Kidney tubule cell (primary cell): ENCODE measurements around the gene C3orf49.

Source experiments
- DNase-seq: peaks from one replicate; pipeline ENCODE4 v3.0.0-alpha.2; 2018; ENCODE audit warnings: low spot score

The C3orf49 gene

GRCh38 chr3:63851287-63851686 lies 32.2 kb downstream of the C3orf49 start:
- no peak for DNase-seq

- no peak for DNase-seq
Measured at GRCh38 chr3:63853106-63853505, 34.0 kb downstream of the C3orf49 start.

- DNase-seq, result no peak
Measured at GRCh38 chr3:63855333-63855940, 36.3 kb downstream of the C3orf49 start.

GRCh38 chr3:63857311-63857710 lies 38.2 kb downstream of the C3orf49 start:
- DNase-seq, result peak; percentile 54

- no peak for DNase-seq
Measured at GRCh38 chr3:63860776-63861175, 41.7 kb downstream of the C3orf49 start.

GRCh38 chr3:63861306-63861705 lies 42.2 kb downstream of the C3orf49 start:
- no peak for DNase-seq

GRCh38 chr3:63862804-63863149 lies 43.7 kb downstream of the C3orf49 start:
- no peak for DNase-seq

GRCh38 chr3:63863150-63864007 lies 44.3 kb downstream of the C3orf49 start, which contains the start of the genes ATXN7 and THOC7:
Gene ATXN7, plus strand, starts transcription at chr3:63863867. Its CDS starts 48,732 bp downstream, at chr3:63912599.
Gene THOC7, minus strand, starts transcription at chr3:63863805. Its CDS starts 15 bp downstream, at chr3:63863790.
- peak; percentile 72 for DNase-seq

- peak; percentile 41 for DNase-seq
Measured at GRCh38 chr3:63864008-63864964, 45.2 kb downstream of the C3orf49 start.

GRCh38 chr3:63864965-63865327 lies 45.8 kb downstream of the C3orf49 start:
- no peak for DNase-seq

- DNase-seq, result no peak
Measured at GRCh38 chr3:63867225-63867624, 48.1 kb downstream of the C3orf49 start.

GRCh38 chr3:63869940-63870614 lies 51.0 kb downstream of the C3orf49 start:
- no peak for DNase-seq

- DNase-seq, result no peak
Measured at GRCh38 chr3:63870615-63871005, 51.5 kb downstream of the C3orf49 start.

- peak; percentile 82 for DNase-seq
Measured at GRCh38 chr3:63872135-63872924, 53.2 kb downstream of the C3orf49 start.

- no peak for DNase-seq
Measured at GRCh38 chr3:63874769-63875168, 55.7 kb downstream of the C3orf49 start.

- no peak for DNase-seq
Measured at GRCh38 chr3:63875510-63875909, 56.4 kb downstream of the C3orf49 start.

- DNase-seq, result no peak
Measured at GRCh38 chr3:63876260-63876659, 57.2 kb downstream of the C3orf49 start.

- peak; percentile 28 for DNase-seq
Measured at GRCh38 chr3:63877737-63878393, 58.8 kb downstream of the C3orf49 start.

GRCh38 chr3:63878394-63879060 lies 59.4 kb downstream of the C3orf49 start:
- no peak for DNase-seq

- DNase-seq, result no peak
Measured at GRCh38 chr3:63880653-63881052, 61.6 kb downstream of the C3orf49 start.
